ENCODE data around the gene DYRK3. TPM values are rescaled to one million over a fixed set of nuclear protein-coding genes. Genes with fewer than 3 reads are reported as not detected.

Gene DYRK3
- total and polyA plus RNA-seq, 2 of the 13 experiments (the other 11 are each of a cell fraction or from before 2014, with no cell fraction given): 0.48 to 2.8 TPM

DNA sequence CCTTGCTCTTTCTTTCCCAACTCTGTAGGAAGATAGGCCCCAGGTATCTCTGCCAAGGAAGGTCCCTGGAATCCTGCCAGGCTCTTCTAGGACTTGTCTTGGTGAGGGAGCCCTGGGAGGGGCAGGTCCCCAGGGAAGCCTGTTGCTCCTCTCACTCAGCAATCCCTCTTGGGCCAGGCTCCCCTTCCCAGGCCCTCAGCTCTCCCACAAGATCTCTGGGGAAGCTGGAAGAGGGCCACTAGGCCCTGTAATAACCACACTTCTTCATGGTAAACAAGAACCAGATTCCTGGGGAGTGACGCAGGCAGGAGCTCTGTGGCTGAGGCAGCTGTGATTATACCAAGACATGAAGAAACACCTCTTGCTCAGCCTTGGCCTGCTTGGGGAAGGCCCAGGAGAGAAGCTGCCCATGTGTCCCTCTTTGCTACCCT, 39.4 kb downstream of the DYRK3 start:
- Histone ChIP-seq H3K27ac (ENCODE audit: extremely low read length, insufficient read depth, low read length) (no peak overlapping the region), H3K4me3 (replicated peaks in 1 of 3; ENCODE audit: insufficient read depth in 1 of 3, low read depth in 2 of 3, low read length in 3 of 3) (no peak overlapping the region), H3K9me3 (ENCODE audit: low read length) (no peaks in the 10 kb centered on the region), H3K79me2 (ENCODE audit: insufficient read depth, low read length) (no peaks in the 10 kb centered on the region), H3K27me3 (ENCODE audit: control insufficient read depth in 1 of 2, insufficient read depth in 2 of 2, low read length in 2 of 2) (peaks cover 3 to 31% of the 10 kb centered on the region in 2 experiments; a peak in 4 of 5 replicates), H3K4me1 (ENCODE audit: insufficient read depth, low read length) (peaks cover 17% of the 10 kb centered on the region), H2AFZ (ENCODE audit: low read length) (no peak overlapping the region), H4K20me1 (ENCODE audit: insufficient read depth, low read length) (no peaks in the 10 kb centered on the region), H3K9ac (ENCODE audit: insufficient read depth, low read depth, low read length) (no peak overlapping the region), H3K4me2 (ENCODE audit: low read depth, low read length) (no peak overlapping the region), H3K36me3 (replicated peaks in 1 of 2; ENCODE audit: control insufficient read depth in 1 of 2, insufficient read depth in 2 of 2, low read length in 2 of 2) (no peaks in the 10 kb centered on the region)
- ChIA-PET CTCF (ENCODE audit: low intra/inter-chr PET ratio, low total read pairs) (no interaction called here), POLR2A (interaction anchor here (1.0 to 1.1 kb wide), 2 partner anchors 9 to 11 kb away, joined by 3 read pairs; no protein-coding TSS in a partner anchor)
- WGBS (ENCODE audit: low lambda C conversion rate): no CpG with 5 or more reads among the region's 1 CpG
- no peak; the same call in 2 of the 3 replicates for ATAC-seq
- BruUV-seq (replicated peaks): no TSS peak
- FAIRE-seq: no peak
- in situ Hi-C loops (cut with HindIII; ENCODE audit: extremely low pct_ligation_motif_present, low pct_unique_long_range_greater_than_20kb): no loop called here
- intact Hi-C loops (cut with micrococcal nuclease; ENCODE audit: unreplicated experiment): no loop called here
- TF ChIP-seq FOSL2 (CRISPR knock-in tag; IDR thresholded peaks at IDR 0.05) (peak; percentile 60), FOXA3 (CRISPR knock-in tag; IDR thresholded peaks at IDR 0.05) (peak; percentile 49; the same call in 1 of the 2 replicates), ESRRA (CRISPR knock-in tag; IDR thresholded peaks at IDR 0.05; ENCODE audit: low read depth) (no peak), TEAD3 (CRISPR knock-in tag; optimal IDR thresholded peaks at IDR 0.05; ENCODE audit: borderline replicate concordance) (peak; percentile 27), ZNF883 (CRISPR knock-in tag; IDR thresholded peaks at IDR 0.05; ENCODE audit: not compliant biosample characterization) (no peak)
- DNase-seq (ENCODE audit: low spot score): no peak

DNA sequence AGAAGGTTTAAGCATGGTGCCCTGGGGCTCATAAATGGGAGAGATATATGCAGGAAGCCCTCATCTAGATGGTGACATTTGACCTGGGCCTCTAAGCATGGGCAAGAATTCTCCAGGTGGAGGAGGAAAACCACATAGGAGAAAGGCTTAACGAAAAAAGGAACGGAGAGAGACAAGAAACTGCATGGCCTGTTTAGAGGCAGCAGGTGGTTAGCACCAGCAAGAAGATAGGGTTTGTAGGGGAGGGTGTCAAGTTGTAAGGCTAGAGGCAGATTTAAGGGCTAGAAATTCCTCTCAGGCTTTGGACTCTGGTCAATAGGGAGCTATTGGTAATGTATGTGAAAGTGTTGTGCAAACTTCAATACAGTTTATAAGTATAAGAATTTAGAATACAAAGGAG, 41.2 kb downstream of the DYRK3 start:
- intact Hi-C loops (cut with micrococcal nuclease; ENCODE audit: unreplicated experiment) (no loop called here), in situ Hi-C loops (cut with HindIII; ENCODE audit: extremely low pct_ligation_motif_present, low pct_unique_long_range_greater_than_20kb) (no loop called here)
- ATAC-seq (no peak), FAIRE-seq (no peak), DNase-seq (ENCODE audit: low spot score) (no peak)
- Histone ChIP-seq H3K9me3 (ENCODE audit: low read length) (no peaks in the 10 kb centered on the region), H2AFZ (ENCODE audit: low read length) (no peak overlapping the region), H3K4me2 (ENCODE audit: low read depth, low read length) (no peak overlapping the region), H3K9ac (ENCODE audit: insufficient read depth, low read depth, low read length) (no peak overlapping the region), H3K36me3 (replicated peaks in 1 of 2; ENCODE audit: control insufficient read depth in 1 of 2, insufficient read depth in 2 of 2, low read length in 2 of 2) (no peaks in the 10 kb centered on the region), H4K20me1 (ENCODE audit: insufficient read depth, low read length) (no peaks in the 10 kb centered on the region), H3K79me2 (ENCODE audit: insufficient read depth, low read length) (no peaks in the 10 kb centered on the region), H3K4me3 (replicated peaks in 1 of 3; ENCODE audit: insufficient read depth in 1 of 3, low read depth in 2 of 3, low read length in 3 of 3) (no peak overlapping the region), H3K4me1 (ENCODE audit: insufficient read depth, low read length) (peaks cover 24% of the 10 kb centered on the region), H3K27ac (ENCODE audit: extremely low read length, insufficient read depth, low read length) (no peak overlapping the region), H3K27me3 (ENCODE audit: control insufficient read depth in 1 of 2, insufficient read depth in 2 of 2, low read length in 2 of 2) (peaks cover 2 to 17% of the 10 kb centered on the region in 2 experiments; a peak in 2 of 5 replicates)
- no TSS peak for BruUV-seq (replicated peaks)
- ChIA-PET CTCF (ENCODE audit: low intra/inter-chr PET ratio, low total read pairs) (no interaction called here), POLR2A (no interaction called here)
- TF ChIP-seq MBD4 (IDR thresholded peaks at IDR 0.05; ENCODE audit: borderline replicate concordance, low read length) (no peak), SETDB1 (CRISPR knock-in tag; IDR thresholded peaks at IDR 0.05; ENCODE audit: borderline replicate concordance) (no peak), ATAD3A (CRISPR knock-in tag; IDR thresholded peaks at IDR 0.05) (no peak), NBN (conservative IDR thresholded peaks at IDR 0.05) (no peak), CCDC6 (CRISPR knock-in tag; IDR thresholded peaks at IDR 0.05) (no peak), ZFX (CRISPR knock-in tag; IDR thresholded peaks at IDR 0.05; ENCODE audit: low read depth) (no peak), ZNF782 (CRISPR knock-in tag; IDR thresholded peaks at IDR 0.05; ENCODE audit: borderline replicate concordance) (no peak), ZNF644 (CRISPR knock-in tag; IDR thresholded peaks at IDR 0.05; ENCODE audit: low read depth) (no peak), TBL1XR1 (IDR thresholded peaks at IDR 0.05; ENCODE audit: borderline replicate concordance, low read length, partially characterized antibody) (no peak), ZNF550 (CRISPR knock-in tag; IDR thresholded peaks at IDR 0.05; ENCODE audit: borderline replicate concordance) (no peak)
- TF ChIP-seq, protein P1, sequence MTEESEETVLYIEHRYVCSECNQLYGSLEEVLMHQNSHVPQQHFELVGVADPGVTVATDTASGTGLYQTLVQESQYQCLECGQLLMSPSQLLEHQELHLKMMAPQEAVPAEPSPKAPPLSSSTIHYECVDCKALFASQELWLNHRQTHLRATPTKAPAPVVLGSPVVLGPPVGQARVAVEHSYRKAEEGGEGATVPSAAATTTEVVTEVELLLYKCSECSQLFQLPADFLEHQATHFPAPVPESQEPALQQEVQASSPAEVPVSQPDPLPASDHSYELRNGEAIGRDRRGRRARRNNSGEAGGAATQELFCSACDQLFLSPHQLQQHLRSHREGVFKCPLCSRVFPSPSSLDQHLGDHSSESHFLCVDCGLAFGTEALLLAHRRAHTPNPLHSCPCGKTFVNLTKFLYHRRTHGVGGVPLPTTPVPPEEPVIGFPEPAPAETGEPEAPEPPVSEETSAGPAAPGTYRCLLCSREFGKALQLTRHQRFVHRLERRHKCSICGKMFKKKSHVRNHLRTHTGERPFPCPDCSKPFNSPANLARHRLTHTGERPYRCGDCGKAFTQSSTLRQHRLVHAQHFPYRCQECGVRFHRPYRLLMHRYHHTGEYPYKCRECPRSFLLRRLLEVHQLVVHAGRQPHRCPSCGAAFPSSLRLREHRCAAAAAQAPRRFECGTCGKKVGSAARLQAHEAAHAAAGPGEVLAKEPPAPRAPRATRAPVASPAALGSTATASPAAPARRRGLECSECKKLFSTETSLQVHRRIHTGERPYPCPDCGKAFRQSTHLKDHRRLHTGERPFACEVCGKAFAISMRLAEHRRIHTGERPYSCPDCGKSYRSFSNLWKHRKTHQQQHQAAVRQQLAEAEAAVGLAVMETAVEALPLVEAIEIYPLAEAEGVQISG (CRISPR knock-in tag; IDR thresholded peaks at IDR 0.05): no peak
- TF ChIP-seq, protein P2, sequence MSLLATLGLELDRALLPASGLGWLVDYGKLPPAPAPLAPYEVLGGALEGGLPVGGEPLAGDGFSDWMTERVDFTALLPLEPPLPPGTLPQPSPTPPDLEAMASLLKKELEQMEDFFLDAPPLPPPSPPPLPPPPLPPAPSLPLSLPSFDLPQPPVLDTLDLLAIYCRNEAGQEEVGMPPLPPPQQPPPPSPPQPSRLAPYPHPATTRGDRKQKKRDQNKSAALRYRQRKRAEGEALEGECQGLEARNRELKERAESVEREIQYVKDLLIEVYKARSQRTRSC (CRISPR knock-in tag; IDR thresholded peaks at IDR 0.05; ENCODE audit: low read depth): no peak
- WGBS (ENCODE audit: low lambda C conversion rate): 72% methylated on average over 2 of the region's 2 CpGs
